ENCODE data around the gene MCF2L.
"Not testable (repeated sequence)": the region's sequence is repeated elsewhere in the genome, so short reads cannot be mapped to it uniquely, and the experiment has no call there.

MCF2L gene

GRCh38 chr13:113051641-113052040, 82.6 kb downstream of the MCF2L start:
- no peak for DNase-seq

- no peak for DNase-seq
Observed at GRCh38 chr13:113052206-113052605, 83.2 kb downstream of the MCF2L start.

GRCh38 chr13:113052971-113053370, 84.0 kb downstream of the MCF2L start:
- DNase-seq = no peak

GRCh38 chr13:113053376-113053775, 84.4 kb downstream of the MCF2L start:
- no peak for DNase-seq

GRCh38 chr13:113053801-113054604, 85.0 kb downstream of the MCF2L start:
- no peak for DNase-seq

GRCh38 chr13:113057084-113057483, 88.1 kb downstream of the MCF2L start:
- no peak for DNase-seq

- DNase-seq = not testable (repeated sequence)
Observed at GRCh38 chr13:113057559-113057958, 88.5 kb downstream of the MCF2L start.

- no peak for DNase-seq
Observed at GRCh38 chr13:113058129-113058987, 89.3 kb downstream of the MCF2L start.

GRCh38 chr13:113058988-113059850, 90.2 kb downstream of the MCF2L start:
- DNase-seq = no peak

- DNase-seq = no peak
Observed at GRCh38 chr13:113059891-113060290, 90.9 kb downstream of the MCF2L start.

- no peak for DNase-seq
Observed at GRCh38 chr13:113060557-113061270, 91.7 kb downstream of the MCF2L start.

GRCh38 chr13:113061271-113061625, 92.2 kb downstream of the MCF2L start:
- DNase-seq = no peak

GRCh38 chr13:113061796-113062425, 92.9 kb downstream of the MCF2L start:
- no peak for DNase-seq

GRCh38 chr13:113062691-113063090, 93.7 kb downstream of the MCF2L start:
- DNase-seq = no peak

- no peak for DNase-seq
Observed at GRCh38 chr13:113063091-113063491, 94.1 kb downstream of the MCF2L start.

- DNase-seq = no peak
Observed at GRCh38 chr13:113064000-113064533, 95.1 kb downstream of the MCF2L start.

GRCh38 chr13:113064534-113065405, 95.8 kb downstream of the MCF2L start:
- no peak for DNase-seq

GRCh38 chr13:113065406-113066141, 96.6 kb downstream of the MCF2L start:
- no peak for DNase-seq

- DNase-seq = no peak
Observed at GRCh38 chr13:113066142-113066455, 97.1 kb downstream of the MCF2L start.

- no peak for DNase-seq
Observed at GRCh38 chr13:113066746-113067145, 97.7 kb downstream of the MCF2L start.
